Hindlimb muscle (tissue), 1 donor: Measurements from ENCODE around the gene PDE7B. TPM values are rescaled to one million over a fixed set of nuclear protein-coding genes. Genes with fewer than 3 reads are reported as not detected.
"Not testable (repeated sequence)": the region's sequence is repeated elsewhere in the genome, so short reads cannot be mapped to it uniquely, and the experiment has no call there.

ENCODE experiments used
- DNase-seq: peaks from one replicate; pipeline ENCODE4 v3.0.0-alpha.2; 2013
- polyA plus RNA-seq: library from polyadenylated mRNA; unstranded; fragments of 120-200 nt; gene quantifications from one replicate; pipeline ENCODE4 v1.2.1, GENCODE V29; 2013; ENCODE audit not compliant: insufficient read length

Gene PDE7B
- polyA plus RNA-seq, 1 donor = 7.1 TPM

GRCh38 chr6:135850882-135851281 lies 619 bp upstream of the PDE7B start:
- no peak for DNase-seq

GRCh38 chr6:135852746-135853145 lies 1.2 kb downstream of the PDE7B start:
- DNase-seq = peak; percentile 43

GRCh38 chr6:135853227-135853626 lies 1.7 kb downstream of the PDE7B start:
- peak; percentile 51 for DNase-seq

DNA sequence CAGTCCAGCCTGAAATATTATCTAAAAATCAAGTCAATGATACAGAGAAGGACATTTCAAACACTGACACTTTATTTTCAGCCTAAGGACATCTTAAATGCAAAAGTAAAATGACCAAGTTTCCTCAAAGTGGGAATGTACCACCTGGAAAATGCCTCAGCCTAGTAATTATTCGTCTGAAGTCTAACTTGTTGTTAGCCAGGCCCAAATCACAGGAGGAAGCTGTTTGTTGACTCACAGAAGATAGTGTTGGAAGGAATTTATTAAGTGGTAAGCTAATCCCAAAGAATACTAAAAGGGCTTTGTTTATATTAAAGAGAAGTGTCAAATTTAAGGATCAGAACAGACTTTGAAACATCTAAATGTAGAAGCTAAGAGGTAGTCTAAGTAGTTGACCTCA lies 2.5 kb downstream of the PDE7B start:
- no peak for DNase-seq

- DNase-seq = no peak
Observed at GRCh38 chr6:135854799-135855198, 3.3 kb downstream of the PDE7B start.

GRCh38 chr6:135858931-135859330 lies 7.4 kb downstream of the PDE7B start:
- DNase-seq = no peak

DNA sequence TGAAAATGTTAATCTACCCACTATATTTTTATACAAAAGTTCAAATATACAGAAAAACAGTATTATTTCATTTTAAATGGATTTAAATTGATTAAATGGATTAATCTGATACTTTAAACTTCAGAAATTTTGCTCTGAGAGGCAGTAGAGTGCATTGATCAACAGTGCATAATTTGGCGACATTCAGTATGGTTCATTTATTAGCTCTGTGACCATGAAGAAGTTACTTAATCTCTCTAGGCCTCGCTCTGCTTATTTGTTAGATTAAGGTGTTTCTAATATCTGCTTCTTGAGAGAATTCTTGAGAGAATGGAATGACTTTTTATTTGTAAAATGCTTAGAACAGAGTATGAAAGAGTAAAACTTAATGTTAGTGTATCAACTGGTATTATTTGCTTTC lies 8.9 kb downstream of the PDE7B start:
- DNase-seq = no peak

- no peak for DNase-seq
Observed at GRCh38 chr6:135861189-135861588, 9.7 kb downstream of the PDE7B start.

- not testable (repeated sequence) for DNase-seq
Observed at GRCh38 chr6:135864929-135865328, 13.4 kb downstream of the PDE7B start.

DNA sequence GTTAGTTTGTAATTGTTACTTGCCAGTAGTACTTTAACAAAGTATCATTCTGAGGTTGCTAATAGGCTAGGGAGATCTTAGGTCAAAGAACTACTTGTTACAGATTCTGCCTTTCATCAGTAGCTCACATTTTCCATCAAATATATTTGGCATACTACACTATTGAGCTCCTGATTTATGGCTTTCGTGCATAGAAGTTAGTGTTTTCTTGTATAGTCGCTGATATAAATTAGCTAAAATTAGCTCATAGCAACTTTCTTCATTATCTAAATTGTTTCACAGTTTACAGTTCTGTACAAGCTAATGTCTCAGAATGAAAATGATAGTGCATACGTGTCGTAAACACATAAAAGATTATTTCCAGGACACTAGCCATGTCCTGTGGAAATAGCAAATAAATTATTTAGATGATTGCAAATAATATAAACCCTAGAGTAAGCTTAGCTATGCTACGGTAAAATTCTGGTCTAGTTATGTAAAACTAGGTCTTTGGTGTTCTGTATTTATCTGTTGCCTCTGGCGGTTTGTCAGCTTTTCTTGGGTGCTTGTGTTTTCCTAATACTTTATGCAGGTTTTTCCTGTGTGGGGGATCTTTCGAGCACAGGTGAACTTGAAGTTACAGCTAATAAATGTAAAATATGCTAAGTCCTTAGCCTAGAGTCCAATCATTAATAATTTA lies 15.1 kb downstream of the PDE7B start:
- no peak for DNase-seq

- DNase-seq = no peak
Observed at GRCh38 chr6:135867332-135867731, 15.8 kb downstream of the PDE7B start.

DNA sequence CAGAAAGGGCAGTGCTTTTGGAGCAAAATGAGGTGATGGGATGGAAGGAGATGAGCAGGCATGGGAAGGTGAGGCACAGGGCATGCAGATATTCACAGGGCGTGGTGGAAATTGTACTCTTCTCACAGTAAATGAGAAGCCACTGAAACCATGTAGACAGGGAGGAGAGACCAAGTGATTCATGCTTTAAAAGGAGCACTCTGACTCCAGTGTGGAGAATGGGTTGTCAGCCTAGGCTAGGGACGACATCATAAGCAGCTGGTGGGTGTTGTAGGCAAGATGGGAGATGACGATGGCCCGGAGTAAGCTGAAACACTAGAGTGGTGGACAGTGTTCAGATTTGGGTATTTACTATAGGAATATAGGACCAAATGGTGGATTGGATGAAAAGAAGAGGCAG lies 18.4 kb downstream of the PDE7B start:
- DNase-seq = no peak

DNA sequence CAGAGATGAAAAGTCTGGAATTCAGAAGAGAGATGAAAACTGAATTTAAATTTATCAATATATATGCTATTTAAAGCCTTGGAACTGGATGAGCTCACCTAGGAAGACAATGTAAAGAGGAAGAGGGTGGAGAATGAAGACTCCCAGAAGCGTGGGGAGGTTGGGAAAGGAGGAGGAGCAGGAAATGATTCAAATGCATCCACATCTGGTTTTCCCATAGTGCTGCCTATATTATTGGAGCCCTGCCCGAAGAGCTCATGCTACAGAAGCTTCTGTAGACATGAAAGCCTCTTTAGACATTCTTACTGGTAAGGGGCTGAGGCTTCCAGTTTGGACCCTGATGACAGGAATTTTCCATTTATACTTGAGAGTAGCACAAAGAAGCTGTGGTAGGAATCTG lies 19.2 kb downstream of the PDE7B start:
- DNase-seq = peak; percentile 59

DNA sequence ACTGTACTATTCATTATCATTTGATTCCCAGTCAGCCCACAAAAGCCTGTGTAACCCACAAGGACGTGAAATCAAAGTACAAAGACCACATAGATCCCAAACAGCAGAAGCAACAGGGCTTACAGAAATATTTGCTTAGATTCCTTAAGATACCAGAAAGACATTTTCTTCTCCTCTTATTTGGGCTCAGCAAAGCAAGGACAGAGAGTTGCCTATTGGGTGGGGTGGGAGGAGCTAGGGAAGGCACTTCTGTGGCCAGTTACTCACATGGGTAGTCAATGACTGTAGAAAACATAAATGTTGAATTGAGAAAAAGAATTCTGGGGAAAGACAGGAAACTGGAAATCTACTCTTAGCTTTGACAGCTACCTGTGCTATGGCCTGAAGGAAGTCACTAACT lies 19.8 kb downstream of the PDE7B start:
- no peak for DNase-seq

DNA sequence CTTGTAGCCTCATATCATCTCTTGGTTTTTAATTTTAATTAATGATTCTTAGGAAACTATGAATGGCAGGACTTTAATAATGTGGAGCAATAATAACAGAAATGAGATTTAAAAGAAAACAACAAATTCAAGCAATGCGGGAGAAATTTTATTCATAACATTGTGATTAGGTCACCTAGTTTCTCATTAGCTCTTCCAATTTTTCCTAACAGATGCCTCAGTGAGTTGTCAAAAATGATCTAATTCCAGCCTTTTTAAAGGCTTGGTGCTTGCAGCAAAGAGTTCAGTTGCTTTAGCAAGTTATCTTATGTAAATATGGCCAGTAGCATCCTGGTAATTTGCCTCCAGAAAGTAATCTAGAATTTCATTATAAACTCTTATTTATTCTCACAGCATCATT lies 20.4 kb downstream of the PDE7B start:
- no peak for DNase-seq

- no peak for DNase-seq
Observed at GRCh38 chr6:135875446-135875845, 23.9 kb downstream of the PDE7B start.

DNA sequence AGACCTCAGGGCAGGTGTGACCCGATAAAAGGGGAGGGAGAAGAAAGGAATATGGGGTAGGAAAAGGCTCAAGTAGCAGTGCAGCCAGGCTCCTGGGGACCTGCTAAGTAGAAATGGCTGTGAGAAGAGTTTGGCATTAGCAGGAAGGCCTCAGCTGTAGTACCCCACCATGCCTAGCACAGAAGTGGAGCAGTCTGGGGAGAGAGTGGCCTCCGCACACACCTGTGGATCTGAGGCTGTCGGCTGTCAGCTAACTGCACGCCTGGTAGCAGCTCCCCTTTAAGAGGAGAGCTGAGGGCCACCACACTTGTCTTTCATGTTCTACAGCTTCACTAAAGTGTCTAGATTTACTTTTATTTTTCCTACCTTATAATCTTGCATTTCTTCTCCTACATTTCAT lies 24.6 kb downstream of the PDE7B start:
- DNase-seq = no peak

GRCh38 chr6:135877666-135878065 lies 26.2 kb downstream of the PDE7B start:
- DNase-seq = no peak

DNA sequence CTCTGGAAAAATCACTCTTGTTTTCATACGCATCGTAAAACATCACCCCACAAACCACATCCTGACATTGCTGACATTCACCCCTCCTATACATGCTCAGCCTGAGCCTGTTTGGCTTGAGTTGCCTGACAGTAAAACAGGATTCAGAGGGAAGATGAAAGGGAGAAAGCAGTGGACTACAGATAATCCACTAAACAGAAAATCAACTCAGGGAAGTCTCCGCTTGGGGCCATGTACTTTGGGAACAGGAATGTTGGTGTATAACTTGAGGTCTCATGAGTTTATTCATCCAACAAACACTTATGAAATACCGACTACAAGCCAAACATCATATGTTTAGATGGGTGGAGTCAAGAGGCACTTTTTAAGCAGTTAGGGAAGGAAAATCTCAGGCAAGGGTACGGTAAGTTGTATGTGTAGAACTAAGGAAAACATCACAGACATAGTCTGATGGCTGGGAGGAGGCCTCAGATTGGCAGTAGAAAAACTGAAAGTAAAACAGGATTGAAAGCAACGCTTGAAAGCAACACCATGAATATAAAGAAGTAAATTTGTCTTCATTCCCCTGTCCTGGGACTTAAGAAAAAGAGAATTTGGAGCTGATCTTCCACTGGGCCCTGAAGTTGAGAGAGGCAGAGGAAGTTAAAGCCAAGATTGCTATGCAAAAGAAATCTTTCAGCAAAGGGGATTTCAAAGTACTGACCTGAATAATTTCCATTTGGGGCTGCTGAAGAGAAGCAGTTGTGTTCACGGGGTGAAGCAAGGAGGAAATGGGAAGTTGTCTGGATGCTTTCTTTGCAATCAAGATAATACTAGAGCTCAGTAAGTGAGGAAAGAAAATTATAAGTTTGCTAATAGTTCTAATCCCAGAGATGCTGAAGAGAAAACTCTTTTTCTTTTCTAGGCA lies 28.8 kb downstream of the PDE7B start:
- DNase-seq = no peak

- DNase-seq = no peak
Observed at GRCh38 chr6:135883045-135883444, 31.5 kb downstream of the PDE7B start.

GRCh38 chr6:135883536-135883935 lies 32.0 kb downstream of the PDE7B start:
- DNase-seq = no peak

DNA sequence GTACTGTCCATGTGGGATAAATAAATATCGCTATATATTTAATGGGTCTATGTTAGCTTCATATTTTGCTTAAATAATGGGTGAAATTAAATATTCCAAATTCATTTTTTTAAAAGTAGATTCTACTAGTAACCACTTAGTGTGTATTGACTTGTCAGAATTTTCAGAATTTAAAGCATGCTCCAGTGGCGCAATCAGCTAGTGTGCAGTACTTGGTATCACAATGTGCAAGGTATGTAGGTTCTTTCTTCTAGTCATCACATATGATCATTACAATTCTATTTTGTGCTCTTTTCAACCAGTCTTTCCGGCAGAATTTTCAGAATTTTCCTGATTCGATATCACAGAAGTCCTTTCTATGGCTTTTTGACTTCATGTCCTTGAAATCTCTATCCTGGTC lies 32.6 kb downstream of the PDE7B start:
- no peak for DNase-seq

DNA sequence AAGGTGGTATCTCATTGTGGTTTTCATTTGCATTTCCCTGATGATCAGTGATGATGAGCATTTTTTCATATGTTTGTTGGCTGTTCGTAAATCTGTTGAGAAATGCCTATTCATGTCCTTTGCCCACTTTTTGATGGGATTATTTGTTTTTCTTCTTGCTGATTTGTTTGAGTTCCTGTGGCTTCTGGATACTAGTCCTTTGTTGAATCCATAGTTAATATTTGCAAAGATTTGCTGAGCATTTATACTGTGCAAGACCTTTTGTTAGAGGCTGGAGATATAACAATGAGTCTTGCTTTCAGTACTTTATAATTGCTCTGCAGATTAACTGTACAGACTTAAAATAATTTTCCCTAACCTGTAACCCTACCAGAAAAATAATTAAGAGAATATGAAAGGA lies 35.6 kb downstream of the PDE7B start:
- no peak for DNase-seq

DNA sequence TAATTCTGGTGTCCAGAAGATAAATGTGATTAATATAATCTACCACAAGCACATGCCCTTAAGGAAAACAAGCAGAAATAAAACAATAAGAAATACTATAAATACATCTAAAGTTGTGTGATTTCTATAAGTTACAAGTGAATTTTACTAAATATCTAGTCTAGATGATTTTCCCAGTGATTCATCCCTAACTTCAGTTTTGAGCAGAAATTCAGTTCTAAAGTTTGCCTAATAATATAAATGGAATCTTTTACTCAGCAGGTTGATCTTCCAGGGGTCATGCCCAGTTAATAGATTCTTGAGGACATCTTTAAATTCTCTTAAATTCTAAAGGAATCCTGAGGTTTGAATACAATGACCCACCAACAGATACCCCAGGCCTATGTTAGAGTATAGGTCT lies 37.3 kb downstream of the PDE7B start:
- no peak for DNase-seq
